Neural cell (in vitro differentiated cells): ENCODE data around the gene TPT1.

Experiments used
- EZH2 ChIP-seq: fragments of 200-600, 300-800 bp; shearing (Covaris generic), sonication (generic); IDR thresholded peaks from 2 replicates; pipeline ENCODE4 v1.6.1; 2014; ENCODE audit warnings: antibody characterized with exemption, low read length, borderline replicate concordance, mild to moderate bottlenecking; ENCODE audit not compliant: insufficient read depth, poor library complexity, severe bottlenecking
- MXI1 ChIP-seq: fragments of 450-650 bp; conservative IDR thresholded peaks from 2 replicates; pipeline ENCODE4 v1.6.1; 2014; ENCODE audit warnings: antibody characterized with exemption, mild to moderate bottlenecking; ENCODE audit not compliant: poor library complexity, severe bottlenecking
- POLR2AphosphoS5 ChIP-seq: IDR thresholded peaks from 2 replicates; pipeline ENCODE4 v1.6.1; 2012
- RAD21 ChIP-seq: fragments of 450-650 bp; conservative IDR thresholded peaks from 2 replicates; pipeline ENCODE4 v1.6.1; 2014; ENCODE audit warnings: antibody characterized with exemption, mild to moderate bottlenecking, moderate library complexity
- TAF1 ChIP-seq: IDR thresholded peaks from 2 replicates; pipeline ENCODE4 v1.6.1; 2012; ENCODE audit warnings: low read depth
- TF ChIP-seq, protein P1 (sequence below): fragments of 450-650 bp; IDR thresholded peaks from 2 replicates; pipeline ENCODE4 v1.5.1; 2014; ENCODE audit warnings: antibody characterized with exemption, mild to moderate bottlenecking, moderate library complexity; ENCODE audit not compliant: poor library complexity, severe bottlenecking

DNA sequence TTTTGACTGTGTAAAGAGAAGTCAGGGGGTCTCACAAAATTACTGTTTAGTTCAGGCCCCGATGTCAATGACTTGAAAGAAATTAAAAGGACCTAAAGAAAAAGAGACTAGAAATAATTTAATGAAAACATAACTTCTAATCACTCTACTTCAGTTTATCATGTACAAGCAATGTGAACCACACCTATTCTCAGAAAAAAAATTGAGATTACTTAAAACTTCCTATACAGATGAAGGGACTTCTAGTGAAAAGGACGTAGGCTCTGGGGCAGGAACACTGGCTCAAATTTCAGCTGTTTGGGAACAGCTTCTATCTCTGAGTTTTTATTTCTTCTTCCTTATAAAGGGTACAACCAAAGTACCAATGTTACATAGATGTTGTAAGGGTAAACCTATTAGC is 38.0 kb downstream of the TPT1 start:
- TF ChIP-seq, protein P1, sequence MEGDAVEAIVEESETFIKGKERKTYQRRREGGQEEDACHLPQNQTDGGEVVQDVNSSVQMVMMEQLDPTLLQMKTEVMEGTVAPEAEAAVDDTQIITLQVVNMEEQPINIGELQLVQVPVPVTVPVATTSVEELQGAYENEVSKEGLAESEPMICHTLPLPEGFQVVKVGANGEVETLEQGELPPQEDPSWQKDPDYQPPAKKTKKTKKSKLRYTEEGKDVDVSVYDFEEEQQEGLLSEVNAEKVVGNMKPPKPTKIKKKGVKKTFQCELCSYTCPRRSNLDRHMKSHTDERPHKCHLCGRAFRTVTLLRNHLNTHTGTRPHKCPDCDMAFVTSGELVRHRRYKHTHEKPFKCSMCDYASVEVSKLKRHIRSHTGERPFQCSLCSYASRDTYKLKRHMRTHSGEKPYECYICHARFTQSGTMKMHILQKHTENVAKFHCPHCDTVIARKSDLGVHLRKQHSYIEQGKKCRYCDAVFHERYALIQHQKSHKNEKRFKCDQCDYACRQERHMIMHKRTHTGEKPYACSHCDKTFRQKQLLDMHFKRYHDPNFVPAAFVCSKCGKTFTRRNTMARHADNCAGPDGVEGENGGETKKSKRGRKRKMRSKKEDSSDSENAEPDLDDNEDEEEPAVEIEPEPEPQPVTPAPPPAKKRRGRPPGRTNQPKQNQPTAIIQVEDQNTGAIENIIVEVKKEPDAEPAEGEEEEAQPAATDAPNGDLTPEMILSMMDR = no peak
- TF ChIP-seq MXI1 (no peak), POLR2AphosphoS5 (no peak), EZH2 (no peak), TAF1 (no peak), RAD21 (no peak)
